ENCODE measurements around the gene SEC31B. TPM values are rescaled to one million over a fixed set of nuclear protein-coding genes. Genes with fewer than 3 reads are reported as not detected.

Gene SEC31B, protein sequence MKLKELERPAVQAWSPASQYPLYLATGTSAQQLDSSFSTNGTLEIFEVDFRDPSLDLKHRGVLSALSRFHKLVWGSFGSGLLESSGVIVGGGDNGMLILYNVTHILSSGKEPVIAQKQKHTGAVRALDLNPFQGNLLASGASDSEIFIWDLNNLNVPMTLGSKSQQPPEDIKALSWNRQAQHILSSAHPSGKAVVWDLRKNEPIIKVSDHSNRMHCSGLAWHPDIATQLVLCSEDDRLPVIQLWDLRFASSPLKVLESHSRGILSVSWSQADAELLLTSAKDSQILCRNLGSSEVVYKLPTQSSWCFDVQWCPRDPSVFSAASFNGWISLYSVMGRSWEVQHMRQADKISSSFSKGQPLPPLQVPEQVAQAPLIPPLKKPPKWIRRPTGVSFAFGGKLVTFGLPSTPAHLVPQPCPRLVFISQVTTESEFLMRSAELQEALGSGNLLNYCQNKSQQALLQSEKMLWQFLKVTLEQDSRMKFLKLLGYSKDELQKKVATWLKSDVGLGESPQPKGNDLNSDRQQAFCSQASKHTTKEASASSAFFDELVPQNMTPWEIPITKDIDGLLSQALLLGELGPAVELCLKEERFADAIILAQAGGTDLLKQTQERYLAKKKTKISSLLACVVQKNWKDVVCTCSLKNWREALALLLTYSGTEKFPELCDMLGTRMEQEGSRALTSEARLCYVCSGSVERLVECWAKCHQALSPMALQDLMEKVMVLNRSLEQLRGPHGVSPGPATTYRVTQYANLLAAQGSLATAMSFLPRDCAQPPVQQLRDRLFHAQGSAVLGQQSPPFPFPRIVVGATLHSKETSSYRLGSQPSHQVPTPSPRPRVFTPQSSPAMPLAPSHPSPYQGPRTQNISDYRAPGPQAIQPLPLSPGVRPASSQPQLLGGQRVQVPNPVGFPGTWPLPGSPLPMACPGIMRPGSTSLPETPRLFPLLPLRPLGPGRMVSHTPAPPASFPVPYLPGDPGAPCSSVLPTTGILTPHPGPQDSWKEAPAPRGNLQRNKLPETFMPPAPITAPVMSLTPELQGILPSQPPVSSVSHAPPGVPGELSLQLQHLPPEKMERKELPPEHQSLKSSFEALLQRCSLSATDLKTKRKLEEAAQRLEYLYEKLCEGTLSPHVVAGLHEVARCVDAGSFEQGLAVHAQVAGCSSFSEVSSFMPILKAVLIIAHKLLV
- polyA plus RNA-seq (2014; cell fraction: cytosol; rRNA removed) = 3.1 and 4.0 TPM in 2 replicates
- polyA plus RNA-seq (2014; cell fraction: nucleus; rRNA removed) = 54.7 and 79.3 TPM in 2 replicates

DNA sequence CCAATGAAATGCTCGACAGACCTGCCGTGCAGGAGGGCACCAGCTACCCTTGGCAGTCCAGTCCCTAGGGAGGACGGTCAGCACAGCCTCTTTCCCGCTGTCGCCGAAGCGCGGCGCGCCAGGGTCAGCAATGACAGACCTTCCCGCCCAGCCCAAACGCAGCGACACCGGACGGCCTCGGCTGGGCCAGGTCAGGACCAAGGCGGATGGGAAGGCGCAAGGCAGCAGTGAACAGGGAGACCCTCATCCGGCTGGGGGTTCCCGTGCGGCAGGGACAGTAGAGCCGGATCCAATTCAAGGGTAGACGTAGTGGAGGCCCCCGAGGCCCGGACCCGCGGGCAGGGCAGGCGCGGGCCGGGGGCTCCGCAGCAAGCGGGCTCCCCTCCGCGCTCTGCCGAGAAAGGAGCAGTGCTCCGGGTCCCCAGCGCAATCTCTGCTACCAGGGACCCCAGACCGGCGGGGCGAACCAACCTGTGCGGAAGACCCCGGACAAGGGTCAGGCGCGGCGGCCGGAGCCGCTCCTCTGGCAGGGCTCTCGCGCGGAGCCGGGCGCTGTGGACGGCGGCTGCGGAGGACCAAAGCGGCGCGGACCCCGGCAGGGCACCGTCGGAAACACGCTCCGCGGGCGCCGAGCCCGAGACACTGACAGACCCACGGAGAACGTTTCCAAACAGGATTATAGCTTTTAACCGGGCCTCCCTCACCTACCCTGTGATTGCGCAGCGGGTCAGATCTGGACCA, at the start of gene SEC31B:
SEC31B (minus strand) TSS at position 551 of the 741 bp plus-strand sequence. CDS start 2,909 bp downstream, outside the sequence.
- peak; percentile 45 for DNase-seq (ENCODE audit: low spot score)

DNA sequence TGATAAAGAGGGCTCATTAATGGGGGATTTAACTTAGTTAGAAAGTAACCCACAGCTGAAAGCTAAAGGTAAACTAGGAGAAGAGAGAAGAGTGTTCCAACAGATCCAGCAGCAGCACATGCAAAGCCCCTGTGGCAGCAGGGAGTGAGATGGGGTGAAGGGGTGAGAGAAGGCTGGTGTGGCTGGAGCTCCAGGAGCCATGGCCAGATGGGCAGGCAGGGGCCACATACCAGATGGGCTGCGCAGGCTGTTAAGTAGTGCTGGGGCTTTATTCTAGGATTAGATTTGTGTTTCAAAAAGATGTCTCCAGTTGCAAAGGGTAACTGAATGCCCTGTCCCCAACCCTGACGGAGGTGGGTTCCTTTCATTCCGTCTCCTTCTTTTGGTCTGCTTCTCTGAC, 49.3 kb upstream of the SEC31B start:
- no peak for DNase-seq (ENCODE audit: low spot score)

DNA sequence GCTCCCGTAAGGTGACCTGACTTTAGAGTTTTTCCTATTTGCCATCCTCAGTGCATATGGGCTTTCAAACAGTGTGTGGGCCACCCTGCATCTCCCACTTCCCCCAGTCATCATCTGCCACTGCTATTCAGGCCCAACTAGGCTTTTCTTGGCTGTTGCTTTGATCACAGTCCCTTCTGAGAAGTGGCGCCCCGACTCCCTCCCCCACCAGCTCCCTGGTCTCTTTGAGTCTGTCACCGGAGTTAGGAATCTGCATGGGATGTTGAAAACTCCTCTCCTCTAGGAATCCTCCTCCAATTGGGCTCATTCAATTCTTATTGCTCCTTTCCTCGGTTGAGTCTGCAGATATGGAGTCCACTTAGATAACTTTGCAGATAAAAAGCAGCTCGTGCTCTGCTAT, 48.2 kb upstream of the SEC31B start:
- DNase-seq (ENCODE audit: low spot score) = no peak

DNA sequence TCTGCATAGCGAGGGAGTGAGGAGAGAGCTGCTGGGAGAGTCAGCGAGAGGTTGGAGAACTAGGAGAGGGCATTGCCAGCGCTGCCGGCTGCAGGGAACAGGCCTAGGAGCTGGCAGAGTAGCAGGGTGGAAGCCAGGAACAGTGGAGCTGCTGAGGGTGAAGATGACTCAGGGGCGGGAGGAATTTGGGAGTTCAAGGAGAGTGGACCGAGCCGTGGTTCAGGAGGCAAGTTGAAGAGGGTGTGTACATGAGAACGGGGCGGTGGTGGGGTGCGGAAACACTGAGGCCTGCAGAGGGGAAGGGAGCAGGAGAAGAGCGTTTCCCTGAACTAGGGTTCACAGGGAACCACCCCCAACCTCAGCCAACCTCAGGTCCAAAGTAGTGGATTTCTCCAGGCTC, 47.6 kb upstream of the SEC31B start:
- no peak for DNase-seq (ENCODE audit: low spot score)

DNA sequence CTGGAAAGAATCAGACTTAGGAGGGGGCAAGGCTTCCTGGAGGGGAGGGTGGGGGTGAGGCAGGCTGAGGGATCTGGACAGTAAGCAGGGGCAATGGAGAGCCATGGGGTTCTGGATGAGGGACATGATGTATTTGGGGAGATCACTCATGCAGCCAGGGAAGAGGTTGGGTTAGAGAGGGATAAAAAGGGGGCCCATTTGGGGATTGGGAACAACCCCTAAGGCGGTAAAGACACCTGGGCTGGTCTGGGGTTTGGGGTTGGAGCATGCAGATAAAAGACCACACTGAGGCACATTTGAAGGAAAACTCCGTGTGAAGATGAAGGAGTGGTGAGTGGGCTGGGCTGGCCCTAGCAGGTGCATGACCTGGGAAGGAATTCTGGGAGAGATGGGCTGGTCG, 46.9 kb upstream of the SEC31B start:
- no peak for DNase-seq (ENCODE audit: low spot score)

DNA sequence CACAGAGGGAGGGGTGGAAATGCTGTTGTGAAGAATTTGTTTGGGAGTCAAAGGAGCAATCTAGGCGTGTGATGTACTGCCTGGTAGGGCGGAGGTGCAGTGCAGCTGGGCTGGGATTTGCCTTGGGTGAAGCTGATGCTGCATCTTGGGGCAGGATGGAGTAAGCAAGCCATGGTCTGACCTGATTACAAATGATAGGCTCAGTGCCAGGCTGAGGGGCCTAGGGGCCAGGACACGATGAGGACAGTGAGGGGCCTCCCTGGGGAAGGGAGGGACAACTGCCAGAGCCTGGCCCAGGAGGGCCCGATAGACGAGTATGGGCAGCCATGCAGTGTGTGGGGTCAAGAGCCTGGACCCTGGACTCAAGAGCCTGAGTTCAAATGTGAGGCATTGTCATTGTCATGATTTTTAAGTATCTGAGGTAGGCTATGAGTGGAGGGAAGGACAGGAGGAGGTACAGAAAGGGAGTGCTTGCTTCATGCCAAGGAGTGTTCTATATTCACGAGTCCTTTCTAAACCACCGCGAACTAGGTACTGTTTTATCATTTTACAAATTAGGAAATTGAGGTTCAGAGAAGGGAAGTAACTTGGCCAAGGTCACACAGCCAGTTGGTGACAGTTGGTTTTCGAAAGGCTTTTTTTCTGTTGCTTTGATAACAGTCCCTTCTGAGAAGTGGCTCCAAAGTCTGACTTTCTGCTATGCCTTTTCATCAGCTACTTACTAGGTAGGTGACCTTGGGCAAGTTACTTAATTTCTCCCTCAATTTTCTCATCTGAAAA, 45.7 kb upstream of the SEC31B start:
- DNase-seq (ENCODE audit: low spot score) = no peak

DNA sequence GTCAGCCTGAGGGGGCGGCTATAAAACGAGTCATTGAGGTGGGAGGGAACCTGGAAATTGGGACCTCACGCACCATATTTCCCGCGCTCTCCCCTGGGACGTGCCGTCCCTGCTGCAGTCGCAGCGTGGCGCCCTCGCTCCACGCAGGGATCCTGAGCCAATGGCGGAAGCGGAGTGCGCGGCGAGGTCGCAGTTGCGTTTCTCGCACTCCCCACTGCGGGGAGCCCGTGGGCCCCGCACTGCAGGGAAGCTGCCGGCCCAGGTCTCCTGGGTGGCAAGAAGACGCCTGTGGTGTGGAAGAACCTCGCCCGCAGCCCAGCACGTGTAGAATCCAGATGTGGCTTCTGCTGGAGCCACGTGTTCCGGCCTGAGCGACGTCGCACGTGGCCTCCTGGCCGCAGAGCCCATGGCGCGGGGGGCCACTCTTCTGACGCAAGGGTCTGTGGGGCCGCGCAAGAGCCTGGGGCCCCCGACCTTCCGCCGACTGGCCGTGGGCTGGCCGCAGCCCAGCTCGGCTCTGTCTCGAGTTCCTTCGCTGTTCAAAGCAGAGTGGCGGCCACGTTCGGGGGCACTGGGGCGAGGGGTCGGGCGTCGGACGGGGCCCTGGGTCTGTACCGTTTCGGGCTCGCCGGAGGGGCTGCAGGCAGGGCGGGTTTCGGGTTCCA, 42.5 kb upstream of the SEC31B start:
- peak; percentile 76 for DNase-seq (ENCODE audit: low spot score)

DNA sequence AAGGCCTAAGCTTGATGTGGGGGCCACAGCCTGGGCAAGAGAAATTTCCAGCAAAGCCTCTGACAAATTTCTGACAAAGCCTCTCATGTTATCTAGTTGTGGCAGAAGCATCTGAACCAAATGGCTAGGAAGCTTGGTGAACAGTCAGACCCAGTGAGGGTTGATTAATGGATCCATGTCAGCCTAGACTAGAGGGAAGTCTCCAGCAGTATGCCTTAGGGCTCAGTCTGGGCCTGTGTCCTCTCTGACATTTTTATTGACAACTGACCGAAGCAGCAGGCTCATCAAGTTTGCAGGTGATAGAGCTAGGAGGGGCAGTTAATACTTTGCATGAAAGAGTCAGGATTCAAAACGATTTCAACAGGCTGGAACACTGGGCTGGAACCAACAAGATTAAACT, 41.3 kb upstream of the SEC31B start:
- DNase-seq (ENCODE audit: low spot score) = no peak

DNA sequence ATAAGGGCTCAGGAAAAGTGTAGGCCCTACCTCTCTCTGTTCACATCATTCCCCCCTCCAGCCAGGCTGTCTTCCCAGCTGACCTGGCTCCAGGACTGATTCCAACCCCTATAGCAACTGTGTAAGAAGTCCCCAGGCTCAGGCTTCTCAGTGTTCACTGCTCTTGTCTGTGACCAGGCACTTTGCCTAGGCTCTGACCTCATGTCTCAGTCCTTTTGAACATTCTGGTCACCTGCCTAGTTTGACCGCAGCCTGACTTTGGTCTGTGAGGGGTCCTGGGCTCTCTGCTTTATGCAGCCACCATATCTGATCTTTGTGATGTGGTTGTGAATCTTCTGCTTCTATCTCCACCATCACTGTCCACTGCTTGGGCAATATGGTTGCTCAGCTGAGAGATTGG, 40.6 kb upstream of the SEC31B start:
- DNase-seq (ENCODE audit: low spot score) = no peak

DNA sequence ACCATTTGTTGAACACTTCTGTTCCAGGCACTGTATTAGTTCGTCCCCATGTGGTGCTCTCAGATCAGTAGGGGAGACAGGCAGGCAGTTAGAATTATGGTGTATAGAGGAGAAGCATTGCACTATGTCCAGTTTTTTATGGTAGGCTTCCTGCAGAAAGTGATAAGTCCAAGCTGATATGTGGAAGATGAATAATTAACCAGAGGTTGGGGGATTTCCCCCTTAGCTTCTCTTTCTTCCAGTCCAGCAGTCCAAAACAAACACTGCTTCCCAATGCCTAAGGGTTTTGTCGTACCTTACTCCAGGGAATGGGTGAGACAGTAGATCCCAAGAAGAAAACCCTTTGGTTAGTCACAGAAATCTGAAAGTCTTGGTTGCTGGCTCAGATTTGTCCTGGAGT, 35.2 kb upstream of the SEC31B start:
- DNase-seq (ENCODE audit: low spot score) = no peak

DNA sequence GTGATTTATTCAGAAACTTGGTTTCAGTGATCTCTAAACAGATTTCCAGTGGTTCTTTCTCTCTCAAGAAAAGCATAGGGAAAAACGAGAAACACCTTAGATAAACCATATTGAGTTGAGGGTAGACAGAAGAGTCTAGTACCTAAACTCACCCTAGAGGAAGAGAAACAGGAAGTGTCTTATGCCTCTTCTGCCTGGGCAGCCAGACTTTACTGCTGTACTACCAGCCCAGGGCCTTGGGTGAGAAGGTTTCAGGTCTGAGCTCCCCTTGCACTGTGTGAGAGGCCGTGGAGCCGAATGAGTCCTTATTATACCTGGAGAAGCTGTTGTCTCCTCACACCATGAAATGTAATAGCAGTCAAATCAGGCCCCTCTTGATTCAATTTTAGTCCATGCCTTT, 34.3 kb upstream of the SEC31B start:
- no peak for DNase-seq (ENCODE audit: low spot score)

DNA sequence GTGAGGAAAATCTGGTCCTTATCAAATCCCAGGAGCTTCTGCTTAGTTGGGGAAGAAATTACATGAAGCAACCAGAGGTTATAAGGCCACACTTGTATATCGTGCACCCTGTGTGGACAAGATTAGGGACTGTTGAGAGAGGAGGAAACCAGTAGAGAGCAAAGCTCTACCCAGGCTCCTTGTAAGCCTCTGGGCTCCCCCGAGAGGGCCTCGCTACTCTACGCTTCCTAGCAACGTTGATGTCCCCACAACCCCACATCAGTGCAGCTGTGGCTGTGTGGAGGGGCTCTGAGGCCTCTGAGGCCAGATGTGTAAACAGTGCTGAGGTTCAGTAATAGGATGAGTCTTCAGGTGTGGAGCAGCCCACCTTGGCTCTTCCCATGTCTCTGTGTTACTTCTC, 32.1 kb upstream of the SEC31B start:
- DNase-seq (ENCODE audit: low spot score) = no peak

DNA sequence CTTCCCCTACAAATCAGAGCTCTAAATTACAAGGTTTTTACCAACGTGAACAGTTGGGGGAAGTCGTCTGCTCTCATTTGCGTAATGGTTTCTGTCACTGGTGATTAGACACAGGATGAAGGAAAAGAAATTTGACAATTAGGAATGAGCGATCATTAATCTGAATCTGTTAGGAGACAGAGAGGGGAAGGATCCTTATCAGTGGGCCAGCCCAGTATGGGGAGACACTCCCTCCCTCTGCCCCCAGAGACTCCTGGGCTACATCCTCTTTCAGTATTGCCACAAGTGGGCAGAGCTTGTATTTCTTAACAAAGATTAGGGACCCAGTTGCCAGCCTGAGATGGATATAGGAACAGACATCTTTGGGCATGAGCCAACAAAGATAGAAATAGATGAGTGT, 31.5 kb upstream of the SEC31B start:
- no peak for DNase-seq (ENCODE audit: low spot score)

DNA sequence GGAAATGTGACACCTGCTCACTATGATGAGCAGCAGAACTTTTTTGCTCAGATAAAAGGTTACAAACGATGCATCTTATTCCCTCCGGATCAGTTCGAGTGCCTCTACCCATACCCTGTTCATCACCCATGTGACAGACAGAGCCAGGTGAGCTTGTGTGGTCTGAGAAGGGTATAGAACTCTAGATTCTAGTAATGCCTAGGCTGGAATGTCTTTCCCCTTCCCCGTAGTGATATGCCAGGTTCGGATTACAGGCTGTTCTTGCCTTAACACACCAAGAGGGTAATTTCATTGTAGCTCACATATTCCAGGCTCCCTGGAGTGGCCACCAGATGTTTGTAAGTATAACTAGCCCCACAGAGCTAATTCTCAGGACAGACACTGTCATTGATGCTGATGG, 25.3 kb upstream of the SEC31B start:
- DNase-seq (ENCODE audit: low spot score) = no peak

DNA sequence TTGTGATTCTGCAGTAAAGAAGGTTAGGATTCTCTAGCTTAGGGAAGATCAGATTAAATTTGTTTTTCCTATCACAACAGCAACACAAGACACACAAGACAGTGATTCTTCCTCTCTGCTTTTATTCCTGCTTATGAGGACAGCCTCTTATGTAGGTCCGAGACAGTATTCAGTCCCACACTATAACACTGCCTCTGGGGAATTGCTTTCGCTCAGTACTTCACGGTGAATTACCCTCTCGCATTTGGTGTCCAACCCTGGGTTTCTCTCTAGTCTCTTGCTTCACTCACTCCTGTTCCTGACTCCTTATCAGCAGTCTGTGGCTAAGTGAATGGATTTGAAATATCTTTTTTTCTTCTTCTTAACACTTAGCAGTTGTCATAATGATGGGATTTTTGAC, 17.8 kb upstream of the SEC31B start:
- no peak for DNase-seq (ENCODE audit: low spot score)

DNA sequence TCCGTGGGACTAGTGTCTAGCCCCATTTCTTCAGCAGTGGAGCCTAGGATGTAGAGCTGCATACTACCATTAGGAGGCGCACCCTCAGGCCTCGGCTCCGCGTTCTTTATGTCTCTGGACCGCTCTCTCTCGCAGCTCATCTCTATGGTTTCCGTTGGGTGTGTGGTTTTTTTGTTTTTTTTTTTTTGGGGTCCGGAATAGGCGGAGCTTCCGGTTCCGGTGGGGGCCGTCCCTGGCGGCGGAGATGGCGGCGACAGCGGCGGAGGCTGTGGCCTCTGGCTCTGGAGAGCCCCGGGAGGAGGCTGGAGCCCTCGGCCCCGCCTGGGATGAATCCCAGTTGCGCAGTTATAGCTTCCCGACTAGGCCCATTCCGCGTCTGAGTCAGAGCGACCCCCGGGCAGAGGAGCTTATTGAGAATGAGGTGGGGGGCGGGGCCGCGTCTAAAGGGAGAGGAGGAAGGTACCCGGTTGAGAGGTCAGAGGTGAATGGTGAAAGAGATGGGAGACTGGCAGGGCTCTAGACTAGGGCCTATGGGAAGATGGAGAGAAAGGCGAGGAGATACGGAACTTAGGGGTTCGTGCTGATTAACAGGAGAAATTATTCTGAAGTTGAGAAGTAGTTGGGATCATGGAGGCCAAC, 16.2 kb upstream of the SEC31B start, which contains the start of gene HIF1AN:
HIF1AN (plus strand) TSS at position 229 of the 639 bp plus-strand sequence; CDS start at position 245, 16 bp downstream.
- peak; percentile 98 for DNase-seq (ENCODE audit: low spot score)

DNA sequence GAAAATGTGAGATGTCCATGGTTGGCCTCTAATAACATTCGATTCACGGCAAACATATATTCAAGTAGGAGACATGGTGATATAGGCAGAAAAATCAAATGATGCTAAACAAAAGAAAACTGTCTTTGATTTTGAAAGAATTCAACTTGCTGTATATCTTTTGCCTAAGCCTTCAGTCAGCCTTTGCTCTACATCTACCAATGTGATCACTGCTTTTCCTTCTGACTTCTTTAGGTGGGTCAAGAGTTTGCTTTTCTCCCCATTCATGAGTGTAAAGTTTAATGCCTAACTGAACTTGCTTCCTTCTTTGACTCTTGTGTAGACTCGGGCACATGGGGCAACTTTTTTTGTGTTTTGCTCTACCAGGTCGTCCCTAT, 15.7 kb upstream of the SEC31B start:
- DNase-seq (ENCODE audit: low spot score) = no peak

DNA sequence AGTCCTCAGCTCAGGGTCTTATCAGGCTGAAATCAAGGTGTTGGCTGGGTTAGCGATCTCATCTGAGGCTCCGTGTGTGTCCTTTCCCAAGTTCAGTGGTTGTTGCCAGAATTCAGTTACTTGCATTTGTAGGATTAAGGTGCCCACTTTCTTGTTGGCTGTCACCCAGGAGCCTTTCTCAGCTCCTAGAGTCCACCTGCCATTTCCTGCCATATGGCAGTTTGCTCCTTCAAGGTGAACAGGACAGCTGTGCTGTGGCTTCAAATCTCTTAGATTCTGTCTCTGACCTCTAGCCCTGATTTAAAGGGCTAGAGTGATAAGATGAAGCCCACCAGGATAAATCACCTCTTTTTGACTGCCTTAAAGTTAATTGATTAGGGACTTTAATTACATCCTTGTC, 15.1 kb upstream of the SEC31B start:
- DNase-seq (ENCODE audit: low spot score) = peak; percentile 24

DNA sequence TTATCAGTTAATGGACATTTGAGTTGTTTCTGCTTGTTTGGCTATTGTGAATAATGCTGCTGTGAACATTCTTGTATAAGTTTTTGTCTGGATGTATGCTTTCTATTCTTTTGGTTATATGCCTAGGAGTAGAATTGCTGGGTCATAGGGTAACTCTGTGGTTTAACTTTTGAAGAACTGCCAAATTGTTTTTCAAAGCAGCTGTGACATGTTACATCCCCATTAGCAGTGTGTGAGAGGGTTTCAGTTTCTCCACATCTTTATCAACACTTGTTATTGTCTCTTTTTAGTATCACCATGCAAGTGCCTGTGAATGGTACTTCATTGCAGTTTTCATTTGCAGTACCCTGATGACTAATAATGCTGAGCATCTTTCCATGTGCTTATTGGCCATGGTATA, 12.1 kb upstream of the SEC31B start:
- DNase-seq (ENCODE audit: low spot score) = no peak

Data from SK-N-DZ (cell line).